HCT116 (cell line): Measurements from ENCODE around the gene CASP6.

ENCODE experiments used
- ATF3 ChIP-seq: IDR thresholded peaks from 2 replicates; pipeline ENCODE4 v1.6.1; 2012
- CEBPB ChIP-seq: IDR thresholded peaks from 2 replicates; pipeline ENCODE4 v1.6.1; 2012; ENCODE audit warnings: low read depth
- CTCF ChIP-seq, 3 experiments: fragments of 200-600 bp in 1 of 3; sonication (generic) in 1 of 3; IDR thresholded peaks in 2 of 3; conservative IDR thresholded peaks in 1 of 3; 2 replicates each; pipeline ENCODE4 v1.5.1; 2012 to 2017; ENCODE audit warnings: low read depth in 2 of 3, low read length in 2 of 3, antibody characterized with exemption in 1 of 3, borderline replicate concordance in 1 of 3, control low read depth in 1 of 3, mild to moderate bottlenecking in 1 of 3, mixed read lengths in 1 of 3, mixed run types in 1 of 3, moderate library complexity in 1 of 3; ENCODE audit not compliant: insufficient read depth in 1 of 3
- MAX ChIP-seq: IDR thresholded peaks from 2 replicates; pipeline ENCODE4 v1.6.1; 2012
- POLR2A ChIP-seq: IDR thresholded peaks from 2 replicates; pipeline ENCODE4 v1.7.0; 2011; ENCODE audit warnings: borderline replicate concordance; ENCODE audit not compliant: insufficient read depth, insufficient read length; ENCODE audit errors: extremely low read depth
- POLR2AphosphoS5 ChIP-seq: IDR thresholded peaks from 2 replicates; pipeline ENCODE4 v1.6.1; 2011; ENCODE audit warnings: mild to moderate bottlenecking, low read depth, low read length, moderate library complexity
- RAD21 ChIP-seq: IDR thresholded peaks from 2 replicates; pipeline ENCODE4 v1.6.1; 2012; ENCODE audit warnings: low read depth, mild to moderate bottlenecking
- SP1 ChIP-seq: IDR thresholded peaks from 2 replicates; pipeline ENCODE4 v1.6.1; 2012; ENCODE audit warnings: low read depth
- TCF7L2 ChIP-seq: IDR thresholded peaks from 2 replicates; pipeline ENCODE4 v1.7.0; 2011; ENCODE audit warnings: borderline replicate concordance, inconsistent platforms; ENCODE audit not compliant: insufficient read depth, insufficient read length; ENCODE audit errors: extremely low read depth
- YY1 ChIP-seq: IDR thresholded peaks from 2 replicates; pipeline ENCODE4 v1.6.1; 2011; ENCODE audit warnings: low read length, low read depth, moderate library complexity, mild to moderate bottlenecking; ENCODE audit not compliant: insufficient replicate concordance; ENCODE audit errors: extremely low read depth
- ZBTB33 ChIP-seq: IDR thresholded peaks from 2 replicates; pipeline ENCODE4 v1.6.1; 2011; ENCODE audit warnings: mild to moderate bottlenecking, low read length, moderate library complexity; ENCODE audit not compliant: insufficient replicate concordance; ENCODE audit errors: extremely low read depth
- ZFX ChIP-seq: fragments of 450-650 bp; IDR thresholded peaks from 2 replicates; pipeline ENCODE4 v1.6.1; 2017

- TF ChIP-seq POLR2AphosphoS5 (no peak), CTCF (IDR thresholded peaks at IDR 0.05 in 2 of 3, conservative IDR thresholded peaks at IDR 0.05 in 1 of 3; ENCODE audit: borderline replicate concordance in 1 of 3, insufficient read depth in 1 of 3, low read depth in 2 of 3, low read length in 2 of 3) (no peak), ZFX (no peak), CEBPB (no peak), RAD21 (no peak), MAX (no peak), ZBTB33 (no peak), YY1 (no peak), POLR2A (no peak), TCF7L2 (no peak), ATF3 (no peak), SP1 (no peak)
Observed at GRCh38 chr4:109690690-109691410, 12.4 kb downstream of the CASP6 start.
